HFFc6 (cell line): ENCODE data around the gene TMCC3. TPM values are rescaled to one million over a fixed set of nuclear protein-coding genes. Genes with fewer than 3 reads are reported as not detected.
A peak's percentile ranks its signal among the peaks of the same experiment; 100 is the strongest.

Experiments used
- DNase-seq: peaks from one replicate; pipeline ENCODE4 v3.0.0-alpha.2; 2018
- H3K27ac Mint-ChIP-seq: 2 replicates; pipeline ENCODE4 v1.8.0; 2020; ENCODE audit warnings: mild to moderate bottlenecking, mixed read lengths
- H3K27me3 Mint-ChIP-seq: 2 replicates; pipeline ENCODE4 v1.8.0; 2021; ENCODE audit warnings: mild to moderate bottlenecking, moderate library complexity, mixed read lengths; ENCODE audit not compliant: insufficient read depth
- H3K36me3 Mint-ChIP-seq: 2 replicates; pipeline ENCODE4 v1.8.0; 2021; ENCODE audit warnings: low read depth, mixed read lengths
- H3K4me1 Mint-ChIP-seq: 2 replicates; pipeline ENCODE4 v1.8.0; 2020; ENCODE audit warnings: low read depth, mixed read lengths
- H3K4me3 Mint-ChIP-seq: 2 replicates; pipeline ENCODE4 v1.8.0; 2020; ENCODE audit warnings: mild to moderate bottlenecking, moderate library complexity, mixed read lengths
- H3K9me3 Mint-ChIP-seq: 2 replicates; pipeline ENCODE4 v1.8.0; 2020; ENCODE audit warnings: mild to moderate bottlenecking, mixed read lengths
- total RNA-seq, 6 experiments: library from RNA; stranded (reverse); fragmentation: NEBNext Ultra II Directional; extraction: Animal tissue kit (Norgen Biotek cat#: 25700); gene quantifications; 2 replicates in 1 of 6; 3 replicates in 5 of 6; pipeline ENCODE4 v1.2.3, GENCODE V29; 2021
- TF ChIP-seq, protein P1 (sequence below): fragments of 200-600 bp; sonication (generic); IDR thresholded peaks from 2 replicates; pipeline ENCODE4 v1.5.0; 2021; ENCODE audit warnings: antibody characterized with exemption, mild to moderate bottlenecking

TMCC3 gene
- total RNA-seq, 6 experiments from 2014 or later: not detected

DNA sequence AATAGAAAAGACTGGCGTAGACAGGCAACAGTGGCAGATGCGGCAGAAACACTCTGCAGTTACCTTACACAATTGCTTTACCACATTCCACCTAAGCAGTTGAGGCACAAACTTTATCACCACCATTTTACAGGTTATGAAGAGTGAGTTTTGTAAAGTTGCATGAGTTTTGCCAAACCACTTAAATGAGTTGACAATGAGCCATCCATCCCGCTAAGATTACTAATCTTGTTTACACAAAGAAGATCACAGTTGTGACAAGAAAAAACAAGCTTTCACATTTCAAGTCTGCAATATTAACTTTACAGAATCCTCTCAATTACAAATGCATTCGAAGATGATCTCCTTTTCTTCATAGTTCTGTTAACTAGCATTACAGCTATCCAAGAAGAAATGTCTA, 1.8 kb downstream of the TMCC3 start:
- TF ChIP-seq, protein P1, sequence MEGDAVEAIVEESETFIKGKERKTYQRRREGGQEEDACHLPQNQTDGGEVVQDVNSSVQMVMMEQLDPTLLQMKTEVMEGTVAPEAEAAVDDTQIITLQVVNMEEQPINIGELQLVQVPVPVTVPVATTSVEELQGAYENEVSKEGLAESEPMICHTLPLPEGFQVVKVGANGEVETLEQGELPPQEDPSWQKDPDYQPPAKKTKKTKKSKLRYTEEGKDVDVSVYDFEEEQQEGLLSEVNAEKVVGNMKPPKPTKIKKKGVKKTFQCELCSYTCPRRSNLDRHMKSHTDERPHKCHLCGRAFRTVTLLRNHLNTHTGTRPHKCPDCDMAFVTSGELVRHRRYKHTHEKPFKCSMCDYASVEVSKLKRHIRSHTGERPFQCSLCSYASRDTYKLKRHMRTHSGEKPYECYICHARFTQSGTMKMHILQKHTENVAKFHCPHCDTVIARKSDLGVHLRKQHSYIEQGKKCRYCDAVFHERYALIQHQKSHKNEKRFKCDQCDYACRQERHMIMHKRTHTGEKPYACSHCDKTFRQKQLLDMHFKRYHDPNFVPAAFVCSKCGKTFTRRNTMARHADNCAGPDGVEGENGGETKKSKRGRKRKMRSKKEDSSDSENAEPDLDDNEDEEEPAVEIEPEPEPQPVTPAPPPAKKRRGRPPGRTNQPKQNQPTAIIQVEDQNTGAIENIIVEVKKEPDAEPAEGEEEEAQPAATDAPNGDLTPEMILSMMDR: no peak

DNA sequence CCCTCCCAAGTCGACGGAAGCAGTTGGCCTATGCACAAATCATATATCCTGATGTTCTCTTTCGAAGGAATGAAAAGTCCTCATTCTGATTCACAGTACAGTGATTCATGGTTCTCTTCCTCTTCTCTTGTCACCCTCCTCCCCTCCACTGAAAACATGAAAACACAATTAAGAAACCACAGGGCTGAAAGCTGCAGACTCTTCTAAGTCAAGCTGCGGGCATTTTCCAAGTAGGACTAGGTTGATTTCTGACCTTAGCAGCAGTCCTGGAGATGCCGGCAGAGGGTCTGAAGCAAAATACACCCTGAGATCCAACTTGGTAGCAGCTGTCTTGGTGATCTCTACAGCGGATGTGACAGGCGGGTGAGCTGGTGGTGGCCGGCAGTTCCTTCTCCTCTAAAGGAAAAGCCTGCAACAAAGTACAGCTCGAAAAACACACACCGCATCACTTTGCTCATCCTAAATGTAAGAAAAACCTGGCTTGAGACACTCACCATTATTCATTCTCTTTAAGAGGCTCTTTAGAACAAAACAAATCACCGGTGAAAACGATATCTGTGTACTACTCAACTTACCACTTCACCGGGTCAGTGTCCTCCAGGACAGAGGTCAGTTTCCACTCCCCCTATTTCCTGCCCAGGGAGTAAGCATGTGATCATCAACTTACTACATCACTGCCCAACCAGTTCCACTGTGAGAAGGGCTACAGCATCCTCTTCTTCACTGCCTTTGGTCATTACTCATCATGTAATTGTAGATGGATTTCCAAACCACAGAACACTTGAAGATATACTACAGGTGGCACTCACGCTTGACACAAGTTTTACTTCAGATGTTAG, 6.0 kb downstream of the TMCC3 start:
- Mint-ChIP-seq H3K4me3 (peak overlapping the region; percentile 16), H3K27me3 (peaks cover 13% of the 10 kb centered on the region), H3K27ac (peak overlapping the region; percentile 10; the same call in 1 of the 2 replicates), H3K36me3 (no peaks in the 10 kb centered on the region), H3K4me1 (peaks cover 17% of the 10 kb centered on the region), H3K9me3 (no peaks in the 10 kb centered on the region)
- TF ChIP-seq, protein P1: no peak
- peak; percentile 13 for DNase-seq

More for the DNA sequence above, 1.8 kb downstream of the TMCC3 start:
- H3K4me1 Mint-ChIP-seq: peaks cover 16% of the 10 kb centered on the region
- no peaks in the 10 kb centered on the region for H3K9me3 Mint-ChIP-seq
- H3K27me3 Mint-ChIP-seq: peaks cover 27% of the 10 kb centered on the region
- no peak for DNase-seq
- H3K4me3 Mint-ChIP-seq: no peak overlapping the region
- H3K36me3 Mint-ChIP-seq: no peaks in the 10 kb centered on the region
- no peak overlapping the region for H3K27ac Mint-ChIP-seq

DNA sequence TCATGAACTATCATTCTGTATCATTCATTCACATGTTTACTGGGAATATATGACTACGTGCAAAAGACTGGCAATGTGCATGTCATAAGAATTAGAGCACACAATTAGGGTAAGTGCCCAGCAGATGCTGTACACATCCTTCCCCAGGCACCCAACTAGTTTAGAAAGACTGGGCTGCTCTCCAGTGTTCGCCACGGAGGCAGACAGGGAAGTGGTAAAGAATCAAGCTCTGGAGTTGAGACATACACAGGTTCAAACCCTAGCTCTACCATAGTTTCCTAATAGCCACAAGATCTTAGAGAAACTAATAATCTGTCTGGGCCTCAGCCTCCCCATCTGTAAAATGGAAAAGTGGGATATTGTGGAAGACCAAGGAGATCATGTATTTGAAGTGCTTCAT, 6.8 kb downstream of the TMCC3 start:
- TF ChIP-seq, protein P1: no peak
- H3K9me3 Mint-ChIP-seq: no peaks in the 10 kb centered on the region
- H3K4me1 Mint-ChIP-seq: peaks cover 17% of the 10 kb centered on the region
- DNase-seq: no peak
- H3K27ac Mint-ChIP-seq: no peak overlapping the region
- no peak overlapping the region for H3K4me3 Mint-ChIP-seq
- peaks cover 7% of the 10 kb centered on the region for H3K27me3 Mint-ChIP-seq
- H3K36me3 Mint-ChIP-seq: no peaks in the 10 kb centered on the region

- Mint-ChIP-seq H3K4me3 (no peak overlapping the region), H3K36me3 (no peaks in the 10 kb centered on the region), H3K27ac (no peak overlapping the region), H3K27me3 (peaks cover 6% of the 10 kb centered on the region), H3K4me1 (peaks cover 17% of the 10 kb centered on the region), H3K9me3 (no peaks in the 10 kb centered on the region)
- TF ChIP-seq, protein P1: no peak
- DNase-seq: no peak
Measured at GRCh38 chr12:94641283-94641682, 9.1 kb downstream of the TMCC3 start.

- Mint-ChIP-seq H3K27ac (no peak overlapping the region), H3K9me3 (no peaks in the 10 kb centered on the region), H3K4me1 (peaks cover 17% of the 10 kb centered on the region), H3K4me3 (no peak overlapping the region), H3K36me3 (no peaks in the 10 kb centered on the region), H3K27me3 (peaks cover 6% of the 10 kb centered on the region)
- DNase-seq: no peak
- TF ChIP-seq, protein P1: no peak
Measured at GRCh38 chr12:94640134-94640928, 10.0 kb downstream of the TMCC3 start.
